PC-3 (cell line): Measurements from ENCODE around the gene CEBPA. TPM values are rescaled to one million over a fixed set of nuclear protein-coding genes. Genes with fewer than 3 reads are reported as not detected.

Source experiments
- ATAC-seq: fragments of 200-7000 bp; cut with Tn5 transposase; 2 replicates; pipeline ENCODE4 v1.9.1; 2020; ENCODE audit warnings: mild to moderate bottlenecking, moderate library complexity
- BruUV-seq: library from RNA; stranded (reverse); fragments of 400-500 nt; replicated peaks from 2 replicates; lab custom pipeline; 2021; lab: Mats Ljungman, UMichigan
- CTCF ChIA-PET: fragments of 300-600 bp; sonication (Branson Sonifier 250); formaldehyde crosslinking; loops from one replicate; lab custom pipeline; 2022; ENCODE audit warnings: antibody characterized with exemption; lab: Charles Lee
- POLR2A ChIA-PET: fragments of 300-600 bp; sonication (Branson Sonifier 250); formaldehyde crosslinking; loops from one replicate; lab custom pipeline; 2022; ENCODE audit warnings: antibody characterized with exemption; ENCODE audit not compliant: unreplicated experiment; lab: Charles Lee
- DNase-seq: peaks from one replicate; pipeline ENCODE4 v3.0.0-alpha.2; 2015
- H2AFZ ChIP-seq: fragments of 300-600 bp; sonication (generic); 2 replicates; pipeline ENCODE4 v1.6.0; 2016; ENCODE audit warnings: antibody characterized with exemption, low read length
- H3F3A ChIP-seq: fragments of 300-600 bp; sonication (generic); one replicate; pipeline ENCODE4 v1.6.0; 2017; ENCODE audit warnings: antibody characterized with exemption, low read length, control low read depth, mild to moderate bottlenecking; ENCODE audit not compliant: unreplicated experiment
- H3K27ac ChIP-seq: fragments of 300-600 bp; sonication (generic); 2 replicates; pipeline ENCODE4 v1.5.1; 2016; ENCODE audit warnings: mild to moderate bottlenecking, low read length
- H3K27me3 ChIP-seq: fragments of 300-600 bp; sonication (generic); 2 replicates; pipeline ENCODE4 v1.6.1; 2016; ENCODE audit warnings: low read length, mixed read lengths
- H3K36me3 ChIP-seq: fragments of 300-600 bp; sonication (generic); 2 replicates; pipeline ENCODE4 v1.6.1; 2016; ENCODE audit warnings: low read depth, mixed run types, low read length, mixed read lengths
- H3K4me1 ChIP-seq: fragments of 300-600 bp; sonication (generic); 2 replicates; pipeline ENCODE4 v1.5.1; 2016; ENCODE audit warnings: low read length; ENCODE audit not compliant: insufficient read depth
- H3K4me2 ChIP-seq: fragments of 300-600 bp; sonication (generic); 2 replicates; pipeline ENCODE4 v1.6.0; 2016; ENCODE audit warnings: low read length
- H3K4me3 ChIP-seq: fragments of 300-600 bp; sonication (generic); 2 replicates; pipeline ENCODE4 v1.5.1; 2016; ENCODE audit warnings: mild to moderate bottlenecking, low read length, mixed read lengths
- H3K79me2 ChIP-seq: fragments of 300-600 bp; sonication (generic); 2 replicates; pipeline ENCODE4 v1.6.1; 2017; ENCODE audit warnings: low read length, mixed read lengths
- H3K9ac ChIP-seq: fragments of 300-600 bp; sonication (generic); 2 replicates; pipeline ENCODE4 v1.6.0; 2016; ENCODE audit warnings: mild to moderate bottlenecking, low read length
- H3K9me2 ChIP-seq: fragments of 300-600 bp; sonication (generic); replicated peaks from 2 replicates; pipeline ENCODE4 v1.6.1; 2016; ENCODE audit warnings: mixed run types, low read length, mixed read lengths
- H3K9me3 ChIP-seq: fragments of 300-600 bp; sonication (generic); 2 replicates; pipeline ENCODE4 v1.6.1; 2016; ENCODE audit warnings: low read length, mixed read lengths
- H4K20me1 ChIP-seq: fragments of 300-600 bp; sonication (generic); 2 replicates; pipeline ENCODE4 v1.6.1; 2016; ENCODE audit warnings: low read length, mixed read lengths
- CTCF ChIP-seq: fragments of 300-600 bp; sonication (generic); conservative IDR thresholded peaks from 2 replicates; pipeline ENCODE4 v1.5.1; 2017; ENCODE audit warnings: antibody characterized with exemption, low read depth, mild to moderate bottlenecking, low read length
- EZH2 ChIP-seq: fragments of 300-600 bp; sonication (generic); IDR thresholded peaks from one replicate; pipeline ENCODE4 v1.6.1; 2017; ENCODE audit warnings: antibody characterized with exemption, mild to moderate bottlenecking, low read length; ENCODE audit not compliant: unreplicated experiment
- EZH2phosphoT487 ChIP-seq: fragments of 300-600 bp; sonication (generic); IDR thresholded peaks from 2 replicates; pipeline ENCODE4 v1.6.1; 2018; ENCODE audit warnings: mild to moderate bottlenecking, antibody characterized with exemption, low read length, borderline replicate concordance
- intact Hi-C: fragments of 100-400 bp; cut with micrococcal nuclease; formaldehyde crosslinking; loops from 2 replicates; pipeline ENCODE4 v1.9.0; 2023
- total RNA-seq: library from RNA; depleted of rRNA; stranded (reverse); fragments of >200 nt; gene quantifications from 2 replicates; pipeline ENCODE4 v1.2.3, GENCODE V29; 2014

The CEBPA gene
- total RNA-seq, 1 experiment from 2014 or later = 2.9 TPM

- H3K9me2 ChIP-seq = no peaks in the 10 kb centered on the region
- POLR2A ChIA-PET = no interaction called here
- no peak for ATAC-seq
Measured at GRCh38 chr19:33284756-33285155, 17.6 kb downstream of the CEBPA start.

GRCh38 chr19:33284146-33284643 is 18.1 kb downstream of the CEBPA start:
- intact Hi-C loops = no loop called here
- no peak overlapping the region for H3K4me3 ChIP-seq
- no peak overlapping the region for H2AFZ ChIP-seq
- H3K36me3 ChIP-seq = no peaks in the 10 kb centered on the region
- no peaks in the 10 kb centered on the region for H3K79me2 ChIP-seq
- no peak overlapping the region for H3K4me2 ChIP-seq
- peaks cover 19% of the 10 kb centered on the region for H3K4me1 ChIP-seq
- ATAC-seq = no peak
- no peak for TF ChIP-seq EZH2phosphoT487
- no peak for TF ChIP-seq CTCF
- TF ChIP-seq EZH2 = no peak
- no peak for DNase-seq
- no peak overlapping the region for H3K9ac ChIP-seq
- no peaks in the 10 kb centered on the region for H3K9me3 ChIP-seq
- no peaks in the 10 kb centered on the region for H3K9me2 ChIP-seq
- no peaks in the 10 kb centered on the region for H3F3A ChIP-seq
- no peak overlapping the region for H3K27ac ChIP-seq
- no peaks in the 10 kb centered on the region for H3K27me3 ChIP-seq
- ChIA-PET CTCF (no interaction called here), POLR2A (no interaction called here)
- H4K20me1 ChIP-seq = no peaks in the 10 kb centered on the region
- BruUV-seq = no TSS peak

More at GRCh38 chr19:33284756-33285155, 17.6 kb downstream of the CEBPA start:
- Histone ChIP-seq H3K4me2 (no peak overlapping the region), H4K20me1 (no peaks in the 10 kb centered on the region), H2AFZ (no peak overlapping the region), H3K4me3 (no peak overlapping the region), H3K36me3 (no peaks in the 10 kb centered on the region), H3K9me3 (no peaks in the 10 kb centered on the region), H3K4me1 (peaks cover 19% of the 10 kb centered on the region), H3K9ac (no peak overlapping the region), H3K79me2 (no peaks in the 10 kb centered on the region), H3K27ac (no peak overlapping the region), H3F3A (no peaks in the 10 kb centered on the region), H3K27me3 (no peaks in the 10 kb centered on the region)
- no peak for DNase-seq
- TF ChIP-seq EZH2 (no peak), CTCF (no peak), EZH2phosphoT487 (no peak)
- no TSS peak for BruUV-seq
- intact Hi-C loops = no loop called here
- CTCF ChIA-PET = no interaction called here

- Histone ChIP-seq H3K4me3 (no peak overlapping the region), H3K9me3 (no peaks in the 10 kb centered on the region), H3K79me2 (no peaks in the 10 kb centered on the region), H3K9me2 (no peaks in the 10 kb centered on the region), H3F3A (no peaks in the 10 kb centered on the region), H3K4me1 (peaks cover 19% of the 10 kb centered on the region), H3K27ac (no peak overlapping the region), H3K27me3 (no peaks in the 10 kb centered on the region), H2AFZ (no peak overlapping the region), H4K20me1 (no peaks in the 10 kb centered on the region), H3K4me2 (no peak overlapping the region), H3K9ac (no peak overlapping the region), H3K36me3 (no peaks in the 10 kb centered on the region)
- ATAC-seq = no peak
- no peak for DNase-seq
- intact Hi-C loops = no loop called here
- BruUV-seq = no TSS peak
- ChIA-PET CTCF (no interaction called here), POLR2A (no interaction called here)
- no peak for TF ChIP-seq EZH2
- TF ChIP-seq CTCF = no peak
- TF ChIP-seq EZH2phosphoT487 = no peak
Measured at GRCh38 chr19:33283589-33283988, 18.7 kb downstream of the CEBPA start.
